VCaP (cell line): ENCODE results near the gene SELENOO.
A peak's percentile ranks its signal among the peaks of the same experiment; 100 is the strongest.
"Not testable (repeated sequence)": the region's sequence is repeated elsewhere in the genome, so short reads cannot be mapped to it uniquely, and the experiment has no call there.

ENCODE experiments used
- H3K27ac ChIP-seq: fragments of 450-650 bp; 2 replicates; pipeline ENCODE4 v1.5.1; 2017
- TF ChIP-seq, protein P1 (sequence below): fragments of 450-650 bp; conservative IDR thresholded peaks from 2 replicates; pipeline ENCODE4 v1.5.1; 2017; ENCODE audit warnings: mild to moderate bottlenecking, moderate library complexity

The SELENOO gene

DNA sequence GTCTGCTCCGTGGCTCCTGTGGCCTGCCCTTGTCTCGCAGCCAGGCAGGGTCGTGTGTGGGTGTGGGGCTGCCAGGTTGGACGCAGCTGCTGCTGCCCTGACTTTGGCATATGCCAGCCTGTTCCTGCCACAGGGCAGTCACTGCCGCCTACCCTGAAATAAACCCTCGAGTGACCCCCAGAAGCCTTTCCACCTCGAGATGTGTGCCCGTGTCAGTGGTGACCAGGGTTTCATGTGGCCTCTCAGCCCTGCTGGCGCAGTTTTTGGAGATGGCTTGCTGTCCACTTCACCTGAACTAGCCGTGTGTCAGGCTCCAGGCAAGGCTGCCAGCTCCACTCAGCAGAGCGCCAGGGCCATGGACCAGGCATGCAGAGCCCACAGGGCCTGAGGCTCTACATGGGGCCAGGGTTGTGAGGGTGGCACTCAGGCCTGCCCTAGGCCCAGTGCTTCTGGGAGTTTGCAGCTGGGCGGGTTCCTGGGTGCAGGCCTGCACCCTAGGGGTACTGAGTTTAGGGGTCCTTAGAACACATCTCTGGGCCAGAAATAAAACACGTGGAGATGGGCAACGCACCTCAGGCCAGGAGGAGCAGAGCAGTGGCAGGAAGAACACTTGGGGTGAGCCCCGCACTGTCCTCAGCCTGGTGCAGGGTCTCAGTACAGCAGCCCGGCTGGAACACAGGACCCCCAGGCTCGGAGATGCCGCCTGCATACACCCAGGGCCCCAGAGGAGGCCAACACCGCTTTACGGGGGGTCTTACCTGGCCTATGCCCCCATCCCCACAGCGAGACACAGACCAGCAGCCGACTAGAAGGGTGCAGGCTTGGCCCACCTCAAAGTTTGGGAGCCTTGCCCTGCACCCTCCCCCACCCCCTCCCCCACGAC lies 39.1 kb upstream of the SELENOO start:
- TF ChIP-seq, protein P1, sequence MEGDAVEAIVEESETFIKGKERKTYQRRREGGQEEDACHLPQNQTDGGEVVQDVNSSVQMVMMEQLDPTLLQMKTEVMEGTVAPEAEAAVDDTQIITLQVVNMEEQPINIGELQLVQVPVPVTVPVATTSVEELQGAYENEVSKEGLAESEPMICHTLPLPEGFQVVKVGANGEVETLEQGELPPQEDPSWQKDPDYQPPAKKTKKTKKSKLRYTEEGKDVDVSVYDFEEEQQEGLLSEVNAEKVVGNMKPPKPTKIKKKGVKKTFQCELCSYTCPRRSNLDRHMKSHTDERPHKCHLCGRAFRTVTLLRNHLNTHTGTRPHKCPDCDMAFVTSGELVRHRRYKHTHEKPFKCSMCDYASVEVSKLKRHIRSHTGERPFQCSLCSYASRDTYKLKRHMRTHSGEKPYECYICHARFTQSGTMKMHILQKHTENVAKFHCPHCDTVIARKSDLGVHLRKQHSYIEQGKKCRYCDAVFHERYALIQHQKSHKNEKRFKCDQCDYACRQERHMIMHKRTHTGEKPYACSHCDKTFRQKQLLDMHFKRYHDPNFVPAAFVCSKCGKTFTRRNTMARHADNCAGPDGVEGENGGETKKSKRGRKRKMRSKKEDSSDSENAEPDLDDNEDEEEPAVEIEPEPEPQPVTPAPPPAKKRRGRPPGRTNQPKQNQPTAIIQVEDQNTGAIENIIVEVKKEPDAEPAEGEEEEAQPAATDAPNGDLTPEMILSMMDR, result no peak
- no peak overlapping the region for H3K27ac ChIP-seq

DNA sequence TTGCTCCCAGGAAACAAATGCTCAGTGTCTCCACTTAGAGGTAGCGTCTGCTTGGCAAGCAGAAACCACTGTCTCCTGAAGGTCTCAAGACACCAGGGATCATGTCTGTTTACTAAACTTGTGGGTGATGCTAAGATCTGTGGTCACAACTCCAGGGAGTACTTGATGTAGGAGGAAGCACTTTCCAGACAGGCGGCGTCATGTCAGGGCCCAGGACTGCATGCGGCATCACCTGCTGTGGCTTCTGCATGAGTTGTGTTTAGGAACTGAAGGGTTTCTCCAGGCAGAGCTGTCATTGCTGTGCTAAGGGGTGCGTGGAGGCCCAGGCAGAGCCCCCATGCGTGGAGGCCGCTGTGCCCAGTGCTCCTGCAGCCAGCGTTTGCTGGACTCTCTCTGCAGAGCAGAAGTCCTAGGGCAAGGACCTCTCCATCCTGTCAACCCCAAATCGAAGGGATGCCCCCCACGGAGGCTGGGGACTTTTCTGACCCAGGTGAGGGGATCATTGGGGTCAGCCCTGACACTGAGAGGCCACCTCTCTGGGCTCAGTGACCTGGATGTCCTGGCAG lies 38.3 kb upstream of the SELENOO start:
- H3K27ac ChIP-seq, result no peak overlapping the region
- TF ChIP-seq, protein P1, result no peak

DNA sequence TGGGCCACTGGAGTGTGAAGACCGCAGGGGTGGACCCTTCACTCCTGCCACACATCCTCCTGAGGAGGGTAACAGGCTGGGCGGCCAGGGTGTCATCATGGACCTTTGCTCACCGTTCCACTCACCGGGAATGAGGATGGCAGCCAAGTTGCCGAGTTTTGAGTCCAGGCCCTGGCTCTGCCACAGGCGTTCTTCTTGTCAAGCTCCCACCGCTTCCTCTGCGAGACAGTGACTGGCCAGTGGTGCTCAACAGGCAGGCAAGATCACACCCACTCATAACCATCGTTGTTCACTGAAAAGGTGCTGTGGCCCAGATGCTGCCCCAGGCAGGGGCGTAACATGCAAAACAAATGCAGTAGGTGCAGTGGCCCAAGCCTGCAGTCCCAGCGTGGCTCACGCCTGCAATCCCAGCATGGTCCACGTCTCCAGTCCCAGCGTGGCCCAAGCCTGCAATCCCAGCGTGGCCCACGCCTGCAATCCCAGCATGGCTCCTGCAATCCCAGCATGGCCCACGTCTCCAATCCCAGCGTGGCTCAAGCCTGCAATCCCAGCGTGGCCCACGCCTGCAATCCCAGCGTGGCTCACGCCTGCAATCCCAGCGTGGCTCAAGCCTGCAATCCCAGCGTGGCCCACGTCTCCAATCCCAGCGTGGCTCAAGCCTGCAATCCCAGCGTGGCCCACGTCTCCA lies 35.2 kb upstream of the SELENOO start:
- no peak overlapping the region for H3K27ac ChIP-seq
- TF ChIP-seq, protein P1, result no peak

DNA sequence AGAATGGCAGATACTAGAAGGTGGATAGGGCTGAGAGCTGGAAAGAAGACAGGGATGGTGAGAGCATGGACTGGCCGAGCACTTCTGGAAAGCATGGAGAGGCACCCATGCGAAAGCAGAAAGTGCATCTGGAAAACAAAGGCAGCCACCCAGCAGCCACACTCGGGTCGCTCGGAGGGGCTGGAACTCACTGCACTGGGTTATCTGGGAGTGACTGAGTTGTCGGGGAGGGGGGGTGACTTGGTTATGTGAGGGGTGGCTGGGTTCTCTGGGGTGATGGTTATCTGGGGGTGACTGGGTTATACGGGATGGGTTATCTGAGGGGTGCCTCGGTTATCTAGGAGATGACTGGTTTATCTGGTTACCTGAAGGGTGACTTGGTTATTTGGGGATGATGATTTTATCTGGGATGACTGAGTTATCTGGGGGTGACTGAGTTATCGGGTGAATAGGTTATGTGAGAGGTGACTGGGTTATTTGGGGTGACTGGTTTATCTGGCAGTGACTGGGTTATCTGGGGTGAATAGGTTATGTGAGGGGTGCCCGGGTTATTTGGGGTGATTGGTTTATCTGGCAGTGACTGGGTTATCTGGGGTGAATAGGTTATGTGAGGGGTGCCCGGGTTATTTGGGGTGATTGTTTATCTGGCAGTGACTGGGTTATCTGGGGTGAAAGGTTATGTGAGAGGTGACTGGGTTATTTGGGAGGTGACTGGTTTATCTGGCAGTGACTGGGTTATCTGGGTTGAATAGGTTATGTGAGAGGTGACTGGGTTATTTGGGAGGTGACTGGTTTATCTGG lies 32.9 kb upstream of the SELENOO start:
- TF ChIP-seq, protein P1, result no peak
- H3K27ac ChIP-seq, result no peak overlapping the region

DNA sequence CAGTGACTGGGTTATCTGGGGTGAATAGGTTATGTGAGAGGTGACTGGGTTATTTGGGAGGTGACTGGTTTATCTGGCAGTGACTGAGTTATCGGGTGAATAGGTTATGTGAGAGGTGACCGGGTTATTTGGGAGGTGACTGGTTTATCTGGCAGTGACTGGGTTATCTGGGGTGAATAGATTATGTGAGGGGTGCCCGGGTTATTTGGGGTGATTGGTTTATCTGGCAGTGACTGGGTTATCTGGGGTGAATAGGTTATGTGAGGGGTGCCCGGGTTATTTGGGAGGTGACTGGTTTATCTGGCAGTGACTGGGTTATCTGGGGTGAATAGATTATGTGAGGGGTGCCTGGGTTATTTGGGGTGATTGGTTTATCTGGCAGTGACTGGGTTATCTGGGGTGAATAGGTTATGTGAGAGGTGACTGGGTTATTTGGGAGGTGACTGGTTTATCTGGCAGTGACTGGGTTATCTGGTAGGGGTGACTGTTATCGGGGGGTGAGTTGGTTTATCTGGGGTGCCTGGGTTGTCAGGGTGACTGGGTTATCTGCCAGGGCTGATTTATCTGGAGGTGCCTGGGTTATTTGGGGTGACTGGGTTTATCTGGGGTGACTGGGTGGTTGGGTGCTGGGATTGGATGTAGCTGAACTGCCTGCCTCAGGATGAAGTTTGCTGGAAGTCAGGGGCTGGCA lies 32.2 kb upstream of the SELENOO start:
- H3K27ac ChIP-seq, result not testable (repeated sequence)

DNA sequence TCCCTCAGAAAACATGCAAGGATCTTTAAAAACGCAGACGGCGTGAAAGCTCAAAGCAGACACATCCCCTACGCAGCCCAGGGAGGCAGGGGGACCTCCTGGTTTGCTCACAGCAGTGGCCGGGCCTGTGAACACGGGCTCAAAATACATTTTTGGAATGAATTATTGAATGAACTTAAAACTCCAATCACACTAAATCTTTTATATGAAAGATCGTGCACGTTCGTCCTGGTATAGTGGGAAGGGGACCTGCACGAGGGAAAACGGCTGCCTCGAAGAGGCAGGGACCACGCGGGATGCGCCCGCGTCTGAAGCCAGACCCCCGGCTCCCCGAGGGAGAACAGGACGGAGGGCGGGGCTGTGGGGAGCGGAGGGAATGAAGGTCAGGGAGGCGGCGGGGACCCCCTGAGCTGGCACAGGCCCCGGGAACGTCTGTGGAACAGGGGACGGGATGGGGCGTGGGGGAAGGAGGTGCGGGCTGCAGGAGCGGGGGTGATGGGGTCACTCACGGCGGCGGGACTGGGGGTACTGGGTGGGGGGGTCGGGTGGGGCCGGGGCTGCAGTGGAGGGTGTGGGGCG lies 31.5 kb upstream of the SELENOO start:
- peak overlapping the region; percentile 58; the same call in 1 of the 2 replicates for H3K27ac ChIP-seq
- TF ChIP-seq, protein P1, result no peak

DNA sequence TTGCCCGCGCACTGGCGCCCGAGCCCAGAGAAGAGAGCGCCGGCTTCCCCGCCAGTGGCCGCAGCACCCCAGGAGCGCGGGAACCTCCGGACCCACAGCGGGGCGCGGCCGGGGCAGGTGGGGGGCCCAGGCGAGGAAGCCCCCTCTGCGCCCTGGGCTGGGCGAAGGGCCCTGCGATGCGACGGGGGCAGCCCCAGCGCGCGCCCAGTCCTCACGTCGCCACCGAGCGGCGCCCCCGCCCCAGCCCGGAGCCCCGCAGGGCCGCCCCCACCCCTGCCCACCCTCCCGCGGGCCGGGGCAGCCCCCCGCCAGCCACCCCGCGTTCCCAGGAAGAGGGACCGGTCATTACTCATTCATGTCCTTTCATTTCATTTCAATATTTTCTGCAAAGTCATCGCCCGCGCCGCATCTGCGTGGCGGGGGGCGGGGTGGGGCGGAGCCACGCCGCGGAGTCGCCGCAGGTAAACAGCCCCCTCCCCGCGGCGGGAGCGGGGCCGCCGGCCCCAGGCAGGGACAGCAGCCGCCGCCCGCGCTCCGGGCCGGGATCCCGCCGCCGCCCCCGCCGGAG lies 31.0 kb upstream of the SELENOO start:
- TF ChIP-seq, protein P1, result peak; percentile 16; the same call in 1 of the 2 replicates
- peak overlapping the region; percentile 58; the same call in 1 of the 2 replicates for H3K27ac ChIP-seq
